A549 treated with ZK216348 at 1 μM for 4 hours (cell line): ENCODE data around the gene LCN6. TPM values are rescaled to one million over a fixed set of nuclear protein-coding genes. Genes with fewer than 3 reads are reported as not detected.

Source experiments
- total RNA-seq: library from RNA; stranded (reverse); fragments of 200-300 nt; extraction: Qiagen RNA extraction; gene quantifications from 5 replicates; pipeline ENCODE4 v1.2.3, GENCODE V29; 2022; ENCODE audit warnings: low read depth

Gene LCN6, protein sequence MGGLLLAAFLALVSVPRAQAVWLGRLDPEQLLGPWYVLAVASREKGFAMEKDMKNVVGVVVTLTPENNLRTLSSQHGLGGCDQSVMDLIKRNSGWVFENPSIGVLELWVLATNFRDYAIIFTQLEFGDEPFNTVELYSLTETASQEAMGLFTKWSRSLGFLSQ
- total RNA-seq = not detected in 5 replicates

DNA sequence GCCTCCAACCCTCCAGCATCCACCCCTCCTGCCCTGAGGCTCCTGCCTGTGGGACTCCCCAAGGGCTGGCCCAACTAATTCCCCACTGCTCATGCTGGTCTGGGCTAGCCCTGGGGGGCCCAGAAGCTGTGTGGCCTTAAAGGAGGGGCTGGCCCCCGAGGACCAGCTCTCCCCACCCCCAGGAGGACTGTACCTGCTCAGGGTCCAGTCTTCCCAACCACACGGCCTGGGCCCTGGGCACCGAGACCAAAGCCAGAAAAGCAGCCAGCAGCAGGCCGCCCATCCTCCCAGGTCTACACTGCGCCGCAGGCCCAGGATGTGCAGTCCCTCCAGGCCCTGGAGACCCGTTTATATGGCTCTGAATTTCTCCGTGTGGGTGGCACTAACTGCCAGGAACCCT, at the start of gene LCN6:
TSS of gene LCN6 (minus strand) at position 325 of the 400 bp plus-strand sequence. CDS start at position 283, 42 bp downstream.

DNA sequence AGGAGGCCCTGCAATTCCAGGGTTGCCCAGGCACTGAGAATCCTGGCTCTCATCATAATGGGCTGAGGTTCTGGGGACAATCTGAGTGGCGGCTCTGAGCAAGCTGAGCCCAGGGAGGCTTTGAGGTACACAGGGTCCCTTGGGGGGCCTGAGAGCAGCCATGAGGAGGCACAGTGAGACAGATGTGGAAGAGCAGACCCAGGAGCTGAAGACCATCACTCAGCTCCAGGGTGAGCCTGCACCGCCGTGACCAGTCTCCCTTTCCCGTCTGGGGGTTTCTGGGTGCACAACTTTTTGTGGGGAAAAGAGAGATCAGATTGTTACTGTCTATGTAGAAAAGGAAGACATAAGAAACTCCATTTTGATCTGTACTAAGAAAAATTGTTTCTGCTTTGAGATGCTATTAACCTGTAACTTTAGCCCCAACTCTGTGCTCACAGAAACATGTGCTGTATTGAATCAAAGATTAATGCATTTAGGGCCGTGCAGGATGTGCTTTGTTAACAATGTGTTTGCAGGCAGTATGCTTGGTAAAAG, 48.0 kb upstream of the LCN6 start, which contains the start of gene CCDC183:
TSS of gene CCDC183 (plus strand) at position 101 of the 537 bp plus-strand sequence. CDS start at position 161, 60 bp downstream.

DNA sequence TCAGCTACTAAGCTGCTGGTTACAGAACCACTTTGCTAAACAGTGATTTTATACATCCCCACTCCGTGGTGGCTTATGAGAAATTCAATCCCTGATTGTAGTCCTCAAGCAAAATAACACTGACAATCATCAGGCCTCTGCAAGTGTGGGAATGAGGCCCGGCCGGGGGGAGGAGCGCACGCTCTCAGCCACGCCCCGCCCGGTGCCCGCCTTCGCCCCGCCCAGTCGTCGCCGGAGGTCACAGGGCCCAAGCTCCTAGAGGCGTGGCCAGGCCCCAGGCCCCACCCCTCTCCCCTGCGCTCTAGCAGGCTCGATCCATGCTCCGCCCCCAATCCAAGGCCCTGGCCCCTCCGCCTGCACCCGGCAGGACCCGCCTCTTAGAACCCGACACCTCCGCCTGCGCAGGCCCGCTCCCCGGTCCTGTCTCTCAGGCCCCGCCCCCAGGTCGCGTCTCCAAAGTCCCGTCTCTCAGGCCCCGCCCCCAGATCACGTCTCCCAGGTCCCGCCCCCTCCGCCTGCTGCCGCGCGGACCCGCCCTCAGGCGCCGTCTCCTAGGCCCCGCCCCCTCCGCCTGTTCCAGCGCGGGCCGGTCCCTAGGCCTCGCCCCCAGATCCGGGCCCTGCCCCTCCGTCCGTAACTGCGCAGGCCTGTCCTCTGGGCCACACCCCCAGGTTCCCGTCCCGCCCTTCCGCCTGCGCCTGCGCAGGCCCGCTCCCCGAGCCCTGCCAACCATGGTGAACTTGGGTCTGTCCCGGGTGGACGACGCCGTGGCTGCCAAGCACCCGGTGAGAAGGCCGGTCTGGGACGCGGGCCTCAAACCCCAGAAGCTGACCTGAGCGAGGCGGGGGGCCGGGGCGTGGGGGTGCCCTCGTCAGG, 42.6 kb upstream of the LCN6 start, which contains the start of gene TMEM141:
TSS of gene TMEM141 (plus strand) at position 705 of the 876 bp plus-strand sequence. CDS start at position 732, 27 bp downstream.

DNA sequence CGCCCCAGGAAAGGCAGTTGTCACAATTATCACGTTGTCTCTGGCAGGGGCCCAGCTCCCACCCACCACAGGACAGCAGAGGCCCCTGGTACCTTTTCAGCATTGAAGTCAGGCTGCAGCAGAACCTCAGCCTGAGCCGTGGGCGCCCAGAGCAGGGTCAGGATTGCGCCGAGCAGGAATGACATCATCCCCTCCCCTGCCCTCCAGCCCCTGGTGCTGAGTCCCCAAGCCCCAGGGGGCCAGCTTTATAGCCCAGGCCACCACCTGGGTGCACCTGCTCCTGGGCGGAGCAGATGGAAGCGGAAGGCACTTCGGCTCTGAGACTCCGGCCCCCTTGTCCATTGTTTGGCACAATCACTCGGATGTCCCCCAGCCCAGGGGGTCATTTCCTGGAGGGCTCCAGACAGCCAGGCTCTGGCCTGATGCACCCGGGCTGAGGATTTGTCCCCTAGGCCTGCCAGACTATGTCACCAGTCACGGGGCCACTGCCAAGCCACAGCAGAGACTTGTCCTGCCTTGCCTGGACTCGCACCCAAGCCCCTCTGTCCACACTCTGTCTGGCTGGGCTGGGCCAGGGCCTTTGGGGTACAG, 16.1 kb upstream of the LCN6 start, which contains the start of gene LCN15:
TSS of gene LCN15 (minus strand) at position 218 of the 591 bp plus-strand sequence. CDS start at position 188, 30 bp downstream.

DNA sequence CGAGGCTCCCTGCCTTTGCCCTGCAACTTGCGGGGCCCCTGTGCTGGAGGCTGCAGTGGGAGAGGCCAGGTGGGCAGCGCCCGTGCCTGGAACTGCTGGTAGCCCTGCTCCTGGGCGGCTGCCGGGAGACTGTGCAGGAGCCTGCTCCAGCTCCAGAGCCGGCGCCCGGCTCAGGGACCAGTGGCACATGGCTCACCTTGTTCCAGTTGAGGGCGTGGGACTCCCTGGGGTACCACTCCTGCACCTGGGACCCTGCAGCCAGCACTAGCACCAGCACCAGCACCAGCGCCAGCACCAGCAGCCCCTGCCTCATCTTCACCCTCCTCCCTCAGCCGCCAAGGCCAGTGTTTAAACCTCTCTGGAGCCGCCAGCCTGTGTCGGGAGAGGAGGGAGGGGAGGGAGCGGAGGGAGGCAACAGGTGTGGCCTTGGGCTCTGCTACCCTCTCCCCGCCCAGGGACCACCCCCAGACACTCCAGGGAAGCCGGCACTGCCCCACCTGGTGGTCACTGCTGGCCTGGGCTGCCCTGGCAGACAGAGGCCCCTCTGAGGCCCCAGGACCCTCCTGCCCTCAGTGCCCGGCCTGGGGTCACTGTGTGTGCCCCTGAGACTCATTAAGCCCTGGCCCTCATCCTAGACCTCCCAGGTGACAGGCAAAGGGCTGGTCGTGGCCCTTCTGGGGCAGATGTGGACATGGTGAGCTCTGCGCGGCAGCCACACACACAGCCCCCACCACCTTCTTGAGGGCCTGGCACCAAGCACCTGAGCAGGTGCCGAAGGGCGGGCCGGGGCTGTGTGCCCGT, 5.5 kb downstream of the LCN6 start, which contains the start of gene LCN10:
TSS of gene LCN10 (minus strand) at position 350 of the 801 bp plus-strand sequence. CDS start at position 313, 37 bp downstream.

DNA sequence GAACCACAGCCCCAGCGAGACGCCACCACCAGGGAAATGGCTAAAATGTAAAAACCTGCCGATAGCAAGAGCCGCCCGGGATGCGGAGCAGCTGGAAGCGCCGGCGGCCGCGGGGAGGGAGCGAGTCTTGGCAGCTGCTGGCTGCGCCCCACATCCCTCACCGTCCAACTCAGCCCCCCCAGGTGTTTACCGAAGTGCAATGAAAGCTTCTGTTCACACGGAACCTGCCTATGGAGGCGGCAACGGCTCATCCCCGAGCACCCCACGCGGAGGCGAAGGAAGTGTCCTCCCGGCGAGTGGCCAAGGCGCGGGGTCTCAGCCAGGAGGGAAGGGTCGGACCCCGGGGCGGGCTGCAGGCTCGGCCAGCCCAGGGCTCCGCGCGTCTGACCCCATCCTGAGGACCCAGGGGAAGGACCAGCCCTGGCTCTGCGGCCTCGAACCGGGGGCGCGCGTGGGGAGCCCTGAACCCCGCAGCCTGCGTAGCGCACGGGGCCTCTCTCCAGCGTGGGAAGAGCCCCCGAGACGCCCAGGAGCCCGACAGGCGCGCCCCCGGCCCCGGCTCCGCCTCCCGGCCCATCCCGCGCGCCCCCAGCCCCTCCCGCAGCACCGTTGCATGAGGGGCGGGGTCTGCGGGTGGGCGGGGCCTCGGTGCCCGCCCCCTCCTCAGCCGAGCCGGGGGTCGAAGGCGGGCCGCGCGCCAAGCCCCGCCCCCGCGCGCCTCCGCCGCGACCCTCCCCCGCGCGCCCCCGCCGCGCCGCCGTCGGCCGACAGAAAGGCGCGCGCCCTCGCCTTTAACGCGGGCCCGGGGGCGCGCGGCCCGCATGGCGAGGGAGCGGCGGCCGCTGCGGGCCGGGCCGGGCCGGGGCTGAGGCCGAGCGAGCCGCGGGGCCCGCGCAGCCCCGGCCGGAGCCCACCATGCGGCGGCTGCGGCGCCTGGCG, 36.3 kb downstream of the LCN6 start, which contains the start of gene DIPK1B:
TSS of gene DIPK1B (plus strand) at position 822 of the 939 bp plus-strand sequence. CDS start at position 916, 94 bp downstream.

Other genes starting within 250 kb of the LCN6 start
- gene NOTCH1, start 202.5 kb downstream of the LCN6 start, total RNA-seq = 5.0 to 13.7 TPM (median 12.6 TPM) in 5 replicates
- 29.7 to 58.6 TPM (median 53.0 TPM) in 5 replicates for gene EGFL7, start 85.6 kb downstream of the LCN6 start, total RNA-seq
- 51.4 to 112 TPM (median 101 TPM) in 5 replicates for gene AGPAT2, start 61.1 kb downstream of the LCN6 start, total RNA-seq
- 4.4 to 10.4 TPM (median 9.4 TPM) in 5 replicates for gene DIPK1B, start 36.0 kb downstream of the LCN6 start, total RNA-seq
- not detected in 5 replicates for gene LCN10, start 5.6 kb downstream of the LCN6 start, total RNA-seq
- gene LCN8, start 9.7 kb upstream of the LCN6 start, total RNA-seq = not detected in 5 replicates
- gene LCN15, start 16.0 kb upstream of the LCN6 start, total RNA-seq = 0.26 TPM in 1 of 5 replicates, not detected in the others
- gene TMEM141, start 42.8 kb upstream of the LCN6 start, total RNA-seq = 49.2 to 82.2 TPM (median 73.3 TPM) in 5 replicates
- 0.11 to 0.74 TPM (median 0.72 TPM) in 3 of 5 replicates, not detected in the others for gene CCDC183, start 47.8 kb upstream of the LCN6 start, total RNA-seq
- gene RABL6, start 59.4 kb upstream of the LCN6 start, total RNA-seq = 51.1 to 91.8 TPM (median 82.9 TPM) in 5 replicates
- gene AJM1, start 94.0 kb upstream of the LCN6 start, total RNA-seq = 2.1 to 5.6 TPM (median 5.3 TPM) in 5 replicates
- gene PHPT1, start 100.9 kb upstream of the LCN6 start, total RNA-seq = 223 to 317 TPM (median 282 TPM) in 5 replicates
- 1.8 to 5.7 TPM (median 4.8 TPM) in 5 replicates for gene MAMDC4, start 103.8 kb upstream of the LCN6 start, total RNA-seq
- 465 to 581 TPM (median 478 TPM) in 5 replicates for gene EDF1, start 117.8 kb upstream of the LCN6 start, total RNA-seq
- 29.7 to 66.1 TPM (median 60.1 TPM) in 5 replicates for gene TRAF2, start 138.0 kb upstream of the LCN6 start, total RNA-seq
- 49.7 to 110 TPM (median 103 TPM) in 5 replicates for gene FBXW5, start 196.2 kb upstream of the LCN6 start, total RNA-seq
- 0.56 to 2.0 TPM (median 1.1 TPM) in 4 of 5 replicates, not detected in the other for gene C8G, start 196.7 kb upstream of the LCN6 start, total RNA-seq
- gene LCN12, start 203.7 kb upstream of the LCN6 start, total RNA-seq = 0.41 to 2.0 TPM (median 1.0 TPM) in 5 replicates
- 0.33 to 0.56 TPM (median 0.45 TPM) in 4 of 5 replicates, not detected in the other for gene PTGDS, start 229.0 kb upstream of the LCN6 start, total RNA-seq
- gene LCNL1, start 234.5 kb upstream of the LCN6 start, total RNA-seq = 0.08 to 0.18 TPM (median 0.12 TPM) in 3 of 5 replicates, not detected in the others
- 37.9 to 83.8 TPM (median 71.5 TPM) in 5 replicates for gene PAXX, start 243.9 kb upstream of the LCN6 start, total RNA-seq
- 2.2 to 4.2 TPM (median 3.7 TPM) in 5 replicates for gene CLIC3, start 248.0 kb upstream of the LCN6 start, total RNA-seq